ENCODE data around the gene CNOT11.

Gene CNOT11

DNA sequence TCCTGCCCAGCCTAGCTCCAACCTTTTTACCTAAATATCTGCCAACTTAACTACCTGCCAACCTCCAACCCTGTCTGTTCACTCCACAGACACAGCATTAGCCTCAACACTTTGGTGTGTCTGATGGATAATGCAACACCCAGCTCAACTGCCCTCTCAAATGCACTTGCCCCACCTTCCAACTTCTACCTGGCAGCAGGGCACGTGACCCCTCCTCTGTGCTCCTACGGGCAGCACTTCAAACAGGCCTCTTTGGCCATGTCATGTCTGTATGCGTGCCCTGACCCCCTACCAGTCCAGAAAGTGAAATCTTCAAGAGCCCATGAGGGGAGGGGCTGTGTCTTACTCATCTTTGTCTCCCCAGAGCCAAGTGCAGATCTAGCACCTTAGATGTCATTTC, 30.3 kb downstream of the CNOT11 start:
- DNase-seq = no peak

DNA sequence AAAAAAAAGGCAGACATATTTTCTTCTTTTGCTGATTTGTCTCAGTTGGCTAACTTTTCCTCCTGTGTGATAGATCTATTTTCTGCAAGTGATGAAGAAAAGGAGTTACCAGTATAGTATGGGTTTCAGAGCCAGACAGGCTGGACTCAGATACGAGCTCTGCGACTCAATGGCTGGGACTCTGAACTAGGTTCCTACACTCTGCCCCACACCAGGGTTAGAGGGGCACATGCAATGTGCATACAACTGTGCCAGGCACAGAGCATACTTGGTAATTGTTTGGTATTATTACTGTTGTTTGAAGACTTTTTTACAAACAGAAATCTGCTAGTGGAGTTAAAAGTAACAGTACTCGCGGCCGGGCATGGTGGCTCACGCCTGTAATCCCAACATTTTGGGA, 34.0 kb downstream of the CNOT11 start:
- no peak for DNase-seq

DNA sequence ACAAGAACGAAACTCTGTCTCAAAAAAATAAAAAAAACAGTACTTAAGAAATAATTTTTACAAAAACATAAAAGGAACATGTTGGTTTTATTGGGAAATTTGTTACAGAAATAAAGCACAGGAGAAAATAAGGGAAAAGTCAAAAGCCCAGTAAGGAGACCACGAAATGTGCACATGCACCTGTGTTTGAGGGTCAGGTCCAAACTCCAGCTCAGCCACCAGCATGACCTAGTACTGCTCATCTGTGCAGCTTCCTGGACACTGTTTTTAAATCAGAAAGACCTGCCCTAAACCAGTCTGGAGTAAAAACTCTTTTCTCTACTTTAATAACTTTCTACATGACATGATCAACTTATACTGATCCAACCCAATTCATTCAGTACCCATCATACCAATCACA, 34.6 kb downstream of the CNOT11 start:
- DNase-seq = no peak

DNA sequence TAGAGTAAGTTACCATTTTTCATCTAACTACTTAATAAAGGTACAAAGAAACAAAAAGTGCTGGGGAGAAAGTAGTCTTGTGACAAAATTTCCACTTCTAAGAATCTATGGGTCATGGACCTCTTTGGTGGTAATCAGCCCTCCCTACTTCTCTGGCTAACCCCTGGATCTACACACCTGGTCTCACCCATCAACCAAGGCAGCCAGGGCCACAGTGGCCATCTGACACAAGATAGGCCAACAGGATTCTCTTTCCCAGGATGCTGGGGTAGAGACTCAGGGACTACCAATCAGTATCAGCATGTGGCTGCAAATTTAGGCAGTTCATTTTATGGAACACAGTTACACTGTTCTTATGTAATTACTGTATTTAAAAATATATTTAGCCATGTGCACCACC, 38.0 kb downstream of the CNOT11 start:
- DNase-seq = no peak

DNA sequence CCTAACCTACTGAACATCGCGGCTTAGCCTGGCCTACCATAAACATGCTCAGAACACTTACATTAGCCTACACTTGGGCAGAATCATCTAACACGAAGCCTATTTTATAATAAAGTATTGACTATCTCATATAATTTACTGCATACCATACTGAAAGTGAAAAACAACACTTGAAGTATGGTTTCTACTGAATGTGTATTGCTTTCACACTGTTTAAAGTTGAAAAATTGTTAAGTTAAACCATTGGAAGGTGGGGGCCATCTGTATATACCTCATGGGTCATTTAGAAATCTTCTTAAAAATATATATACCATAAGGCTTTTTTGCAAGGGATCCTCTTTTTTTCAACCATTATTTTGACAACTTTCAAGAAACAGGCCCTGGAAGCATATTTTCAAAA, 39.3 kb downstream of the CNOT11 start:
- no peak for DNase-seq

DNA sequence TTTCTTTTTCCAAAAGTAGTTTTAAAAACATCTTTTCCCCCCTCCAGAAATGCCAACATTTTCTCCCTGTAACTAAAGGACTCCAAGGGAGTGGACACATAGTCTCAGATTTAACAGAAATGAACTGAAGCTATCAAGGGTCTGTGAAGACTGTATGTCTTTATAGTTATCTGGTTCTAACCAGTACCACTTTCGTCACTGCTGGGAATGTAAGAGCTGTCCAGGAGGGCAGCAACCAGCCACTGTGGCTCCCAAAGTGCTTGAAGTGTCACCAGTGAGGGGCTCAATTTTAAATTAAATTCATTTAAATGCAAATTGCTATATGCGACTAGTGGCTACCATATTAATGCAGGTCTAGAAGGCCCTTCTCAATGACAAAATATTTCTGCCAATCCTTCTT, 40.9 kb downstream of the CNOT11 start:
- DNase-seq = no peak

DNA sequence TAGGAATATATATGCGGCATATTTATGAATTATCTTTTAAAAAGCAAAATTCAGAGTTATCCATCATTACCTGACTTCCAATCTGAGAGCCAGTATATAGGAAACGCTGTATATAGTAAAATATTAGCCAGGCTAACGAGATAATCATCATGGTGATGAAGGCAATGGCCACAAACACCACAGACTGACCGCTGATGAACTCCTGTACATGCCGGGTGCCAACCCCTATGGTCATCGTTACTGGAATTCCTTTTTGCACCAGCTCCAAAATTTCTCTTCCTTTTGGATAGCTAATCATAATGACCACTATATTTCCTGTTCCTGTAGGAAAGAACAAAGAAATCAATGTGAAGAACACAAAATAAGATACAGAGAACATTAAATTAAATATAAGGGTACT, 42.2 kb downstream of the CNOT11 start:
- DNase-seq = no peak

DNA sequence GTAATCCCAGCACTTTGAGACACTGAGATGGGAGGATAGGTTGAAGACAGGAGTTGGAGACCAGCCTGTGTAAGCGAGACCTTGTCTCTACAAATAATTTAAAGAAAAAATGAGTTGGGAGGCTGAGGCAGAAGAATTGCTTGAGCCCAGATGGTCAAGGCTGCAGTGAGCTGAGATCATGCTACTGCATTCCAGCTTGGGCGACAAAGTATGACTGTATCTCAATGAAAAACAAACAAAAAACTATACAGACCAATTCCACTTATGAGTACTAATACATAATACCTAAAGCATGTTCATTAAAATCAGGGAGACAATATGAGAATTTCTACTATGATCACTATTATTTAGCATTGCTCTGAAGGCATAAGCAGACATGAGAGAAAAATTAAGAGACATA, 43.2 kb downstream of the CNOT11 start:
- no peak for DNase-seq

DNA sequence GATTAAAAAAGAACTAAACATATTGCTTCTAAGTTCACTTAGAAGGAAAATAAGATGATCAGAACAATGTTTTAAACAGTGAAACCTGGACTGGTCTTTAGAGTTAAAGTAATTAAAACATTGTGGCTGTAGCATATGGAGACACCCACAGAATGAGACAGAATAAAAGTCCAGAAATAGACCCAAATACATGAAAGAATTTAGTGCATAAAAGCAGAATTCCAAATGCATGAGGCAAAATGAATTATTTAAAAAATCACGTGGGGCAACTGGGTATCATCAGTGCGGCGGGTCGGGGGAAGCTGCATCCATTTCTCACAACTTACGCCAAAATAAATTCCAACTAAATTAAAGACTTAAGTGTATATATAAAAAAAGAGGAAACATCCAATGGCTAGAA, 43.7 kb downstream of the CNOT11 start:
- no peak for DNase-seq

DNA sequence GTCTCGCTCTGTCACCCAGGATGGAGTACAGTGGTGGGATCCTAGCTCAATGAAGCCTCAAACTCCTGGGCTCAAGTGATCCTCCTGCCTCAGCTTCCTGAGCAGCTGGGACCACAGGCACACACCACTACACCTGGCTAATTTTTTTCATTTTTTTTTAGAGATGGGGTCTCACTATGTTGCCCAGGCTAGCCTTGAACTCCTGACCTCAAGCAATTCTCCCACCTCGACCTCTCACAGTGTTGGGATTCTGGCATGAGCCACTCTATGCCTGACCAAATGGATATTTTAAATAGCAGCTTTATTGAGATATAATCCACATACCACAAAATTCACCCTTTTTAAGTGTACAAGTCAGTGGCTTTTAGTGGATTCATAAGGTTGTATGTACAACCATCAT, 44.7 kb downstream of the CNOT11 start:
- no peak for DNase-seq

DNA sequence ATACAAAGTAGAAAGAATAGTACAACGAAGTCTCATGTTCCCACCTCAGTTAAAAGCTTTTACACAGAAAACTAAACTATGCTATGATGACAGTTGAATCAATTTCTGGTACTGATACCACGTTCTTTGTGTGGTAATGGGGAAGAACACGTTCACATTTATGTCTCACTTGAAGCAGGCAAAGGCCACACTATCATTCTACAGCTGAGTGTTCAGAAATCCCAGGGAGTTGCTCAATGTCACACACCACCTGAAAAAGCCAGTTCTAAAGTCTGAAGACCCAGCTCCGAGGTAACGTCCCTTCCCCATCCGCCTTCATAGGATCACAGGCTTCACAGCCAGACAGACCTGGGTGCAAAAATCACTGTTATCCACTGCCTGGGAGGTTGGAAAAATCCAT, 46.9 kb downstream of the CNOT11 start:
- no peak for DNase-seq

DNA sequence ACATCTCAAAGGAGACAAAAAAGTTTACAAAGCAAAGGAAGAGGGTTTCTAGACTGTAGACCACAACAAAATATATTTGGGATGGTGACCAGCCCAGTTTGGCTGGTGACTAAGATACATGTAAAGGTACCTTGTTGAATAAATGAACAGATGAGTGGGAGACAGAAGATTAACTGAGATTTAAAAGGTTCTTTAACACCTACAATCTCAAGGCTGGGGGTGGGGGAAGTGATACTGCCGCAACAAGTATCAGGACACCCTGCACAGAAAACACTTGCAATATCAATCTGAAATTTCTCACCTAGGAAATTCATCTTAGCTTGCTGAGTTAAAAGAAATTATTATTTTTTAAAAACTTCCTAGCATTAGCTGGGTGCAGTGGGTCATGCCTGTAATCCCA, 47.5 kb downstream of the CNOT11 start:
- no peak for DNase-seq

DNA sequence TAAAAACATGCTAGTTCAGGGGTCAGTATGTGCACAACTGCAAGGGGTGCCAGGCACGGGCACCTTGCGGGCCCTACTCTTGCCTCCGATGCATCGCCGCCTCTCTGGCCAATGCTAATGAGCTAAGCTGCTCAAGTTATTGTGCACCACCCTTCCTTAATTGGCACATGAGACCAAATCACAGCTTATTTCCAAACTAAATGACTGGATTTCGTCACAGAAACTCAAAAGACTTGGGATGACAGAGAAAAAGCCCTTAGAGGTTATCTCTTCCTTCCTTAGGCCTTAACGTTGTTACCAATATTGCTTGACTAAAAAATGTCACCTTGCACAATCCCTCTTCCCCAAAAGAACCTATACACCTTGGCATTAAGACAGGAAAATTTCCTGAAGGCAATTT, 48.1 kb downstream of the CNOT11 start:
- DNase-seq = no peak

DNA sequence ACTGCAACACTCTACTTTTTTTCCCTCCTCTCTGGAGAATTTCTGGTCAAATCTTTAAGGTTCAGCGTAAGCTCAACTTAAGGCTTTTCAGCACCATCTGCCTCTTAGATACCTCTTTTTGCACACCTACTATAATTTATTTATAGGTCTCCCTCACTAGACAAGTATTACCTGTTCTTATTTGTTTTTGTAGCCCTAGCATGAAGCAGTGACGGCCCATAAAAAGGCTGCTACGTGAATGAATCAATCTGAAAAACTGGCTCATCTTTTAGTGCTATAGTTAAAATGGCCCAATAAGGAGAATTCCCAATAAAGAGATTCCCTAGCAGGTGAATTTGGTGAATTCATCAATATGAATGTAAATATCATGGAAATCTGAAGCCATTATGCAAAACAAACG, 49.3 kb downstream of the CNOT11 start:
- no peak for DNase-seq

DNA sequence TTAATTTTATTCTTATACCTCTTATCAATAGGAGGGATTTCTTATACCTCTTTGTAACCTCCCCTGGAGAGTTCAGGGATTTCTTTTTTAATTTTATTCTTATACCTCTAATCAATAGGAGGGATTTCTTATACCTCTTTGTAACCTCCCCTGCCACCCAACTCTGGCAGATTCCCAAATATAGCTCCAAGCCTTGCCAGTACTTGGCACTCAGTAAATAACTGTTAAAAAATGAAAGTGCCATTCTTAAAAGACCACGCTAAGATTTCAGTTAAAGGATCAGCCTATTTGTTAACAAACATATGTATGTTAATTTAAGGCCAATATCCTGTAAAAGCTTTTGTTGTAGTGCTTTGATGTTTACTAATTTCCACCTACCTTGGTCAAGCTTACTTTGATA, 51.0 kb downstream of the CNOT11 start:
- DNase-seq = no peak

DNA sequence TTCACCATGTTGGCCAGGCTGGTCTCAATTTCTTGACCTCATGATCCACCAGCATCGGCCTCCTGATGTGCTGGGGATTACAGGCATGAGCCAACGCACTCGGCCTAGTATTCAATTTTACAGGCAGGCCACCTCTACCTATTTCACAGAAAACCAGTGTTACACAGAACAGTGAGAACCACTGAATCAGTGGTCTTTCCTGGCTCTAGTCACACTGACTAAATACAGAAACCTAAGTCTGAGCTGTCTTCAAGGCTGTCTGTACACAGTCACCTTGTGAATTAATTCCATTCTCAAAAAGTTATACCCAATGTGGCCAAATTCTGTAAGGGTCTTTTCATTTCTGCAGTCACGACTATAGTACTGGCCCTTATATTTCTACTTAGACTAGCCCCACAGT, 52.3 kb downstream of the CNOT11 start:
- no peak for DNase-seq

DNA sequence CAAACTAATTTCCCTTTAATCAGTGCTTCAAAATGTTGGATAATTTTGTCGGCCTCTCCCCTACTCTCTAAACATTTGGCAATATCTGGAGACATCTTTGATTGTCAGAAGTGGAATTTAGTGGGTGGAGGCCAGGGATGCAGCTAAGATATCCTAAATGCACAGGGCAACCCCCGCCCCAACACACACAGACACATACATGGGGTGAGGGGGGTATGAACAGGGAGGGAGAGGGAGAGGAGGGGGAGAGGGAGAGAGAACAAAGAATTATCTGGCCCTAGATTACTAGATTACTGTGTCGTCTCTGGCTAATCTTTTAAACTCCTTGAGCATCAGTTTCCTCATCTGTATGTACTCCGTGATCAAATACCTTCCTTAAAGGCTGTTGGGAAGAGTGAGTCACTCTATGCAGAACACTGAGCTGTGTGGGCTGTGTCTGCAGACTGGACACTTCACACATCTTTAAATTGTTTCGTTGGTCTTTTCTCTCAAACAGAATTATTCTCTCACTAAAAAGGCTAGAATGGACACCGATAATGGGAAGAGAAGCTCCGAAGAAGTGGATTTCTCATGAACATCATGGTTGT, 52.9 kb downstream of the CNOT11 start:
- DNase-seq = no peak

DNA sequence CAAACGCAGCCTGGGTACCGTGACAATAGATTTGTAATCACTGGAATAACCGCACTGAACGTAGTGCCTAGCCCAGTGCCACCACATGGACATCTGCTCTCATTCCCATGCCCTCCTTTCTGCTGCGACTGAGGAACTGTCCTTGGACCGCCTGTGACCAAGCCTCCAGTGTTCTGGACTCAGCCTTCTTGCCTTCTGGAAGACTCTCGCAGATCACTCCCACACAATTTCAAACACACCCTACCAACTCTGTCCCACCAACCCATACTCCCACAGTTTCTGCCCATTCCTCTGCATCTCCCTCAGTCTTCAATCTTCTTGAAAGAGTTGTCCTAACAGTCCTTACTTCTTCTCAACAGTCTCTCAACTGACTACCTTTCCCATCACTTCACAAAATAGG, 53.7 kb downstream of the CNOT11 start:
- DNase-seq = no peak

DNA sequence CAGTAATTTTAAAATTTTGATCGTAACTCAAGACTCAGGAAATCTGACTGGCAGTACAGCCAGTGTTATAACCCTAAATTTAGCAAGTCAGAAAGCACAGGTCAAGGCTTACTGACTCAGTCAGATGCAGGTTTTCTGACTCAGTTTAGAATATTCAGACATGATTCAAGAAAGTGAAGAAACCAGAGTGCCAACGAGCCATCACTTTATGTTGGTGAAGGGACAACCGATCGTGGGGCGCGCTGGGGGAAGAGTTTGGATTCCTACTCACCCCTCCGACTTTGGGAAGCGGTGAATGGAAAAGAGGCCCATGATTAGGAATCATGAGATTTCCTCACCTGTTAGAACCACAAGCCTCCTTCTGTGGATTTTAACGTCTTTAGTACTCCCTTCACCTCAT, 54.8 kb downstream of the CNOT11 start:
- no peak for DNase-seq

DNA sequence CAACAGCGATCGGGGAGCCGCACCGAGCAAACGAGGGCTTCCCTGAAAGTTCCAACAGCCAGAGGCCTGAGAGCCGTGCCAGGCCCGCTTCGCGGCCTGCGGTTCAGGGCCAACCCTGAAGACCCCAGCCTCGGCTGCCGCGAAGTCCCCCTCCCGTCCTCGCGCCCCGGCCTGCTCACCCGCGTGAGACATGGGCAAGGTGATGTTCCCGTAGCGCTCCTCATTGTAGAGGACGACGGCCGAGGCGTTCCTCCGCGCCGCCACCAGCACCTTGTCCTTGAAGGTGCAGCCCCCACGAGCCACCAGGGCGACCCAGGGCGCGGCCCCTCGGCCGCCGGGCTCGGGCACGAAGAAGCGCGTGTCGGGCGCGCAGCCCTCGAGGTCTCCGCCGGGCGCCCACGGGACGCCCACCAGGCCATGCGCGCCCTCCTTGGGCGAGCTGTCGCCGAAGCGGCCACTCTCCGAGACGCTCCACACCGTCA, 55.3 kb downstream of the CNOT11 start:
- no peak for DNase-seq

DNA sequence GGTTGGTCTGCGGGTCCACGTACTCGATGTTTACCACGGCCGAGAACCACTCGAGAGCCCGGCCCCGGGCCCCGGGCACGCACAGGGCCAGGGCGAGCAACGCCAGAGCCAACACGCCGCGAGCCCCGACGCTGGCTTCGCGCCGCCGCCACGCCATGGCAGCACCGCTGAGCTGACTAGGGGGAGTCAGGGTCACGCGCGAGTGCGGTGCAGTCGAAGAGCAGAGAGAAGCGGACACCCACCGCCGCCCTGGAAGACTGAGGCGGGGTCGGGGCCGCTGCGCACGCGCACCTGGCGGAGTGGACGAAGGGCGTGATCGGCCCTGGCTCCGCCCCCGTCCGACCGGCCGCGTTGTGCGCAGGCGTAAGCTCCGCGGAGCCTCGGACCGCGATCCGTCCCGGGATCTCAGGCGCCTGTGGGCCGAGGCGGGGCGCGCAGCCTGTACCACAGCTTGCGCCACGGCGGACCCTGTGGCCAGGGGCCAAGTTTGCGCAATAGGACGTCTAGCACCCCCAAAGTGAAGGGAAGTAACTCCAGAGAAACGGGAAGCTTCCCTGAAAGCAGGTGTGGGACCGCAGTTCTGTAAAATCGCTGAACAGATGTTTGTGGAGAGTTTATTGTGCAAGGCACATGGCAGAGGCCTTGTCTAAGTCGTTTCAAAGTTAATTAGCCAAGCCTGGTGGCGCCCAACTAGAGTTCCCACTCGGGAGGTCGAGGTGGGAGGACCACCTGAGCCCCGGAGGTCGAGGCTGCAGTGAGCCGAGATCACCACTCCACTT, 55.9 kb downstream of the CNOT11 start, which contains the start of gene RNF149:
RNF149 (minus strand) TSS at position 270 of the 779 bp plus-strand sequence; CDS start at position 157, 113 bp downstream.
- DNase-seq = peak; percentile 78

DNA sequence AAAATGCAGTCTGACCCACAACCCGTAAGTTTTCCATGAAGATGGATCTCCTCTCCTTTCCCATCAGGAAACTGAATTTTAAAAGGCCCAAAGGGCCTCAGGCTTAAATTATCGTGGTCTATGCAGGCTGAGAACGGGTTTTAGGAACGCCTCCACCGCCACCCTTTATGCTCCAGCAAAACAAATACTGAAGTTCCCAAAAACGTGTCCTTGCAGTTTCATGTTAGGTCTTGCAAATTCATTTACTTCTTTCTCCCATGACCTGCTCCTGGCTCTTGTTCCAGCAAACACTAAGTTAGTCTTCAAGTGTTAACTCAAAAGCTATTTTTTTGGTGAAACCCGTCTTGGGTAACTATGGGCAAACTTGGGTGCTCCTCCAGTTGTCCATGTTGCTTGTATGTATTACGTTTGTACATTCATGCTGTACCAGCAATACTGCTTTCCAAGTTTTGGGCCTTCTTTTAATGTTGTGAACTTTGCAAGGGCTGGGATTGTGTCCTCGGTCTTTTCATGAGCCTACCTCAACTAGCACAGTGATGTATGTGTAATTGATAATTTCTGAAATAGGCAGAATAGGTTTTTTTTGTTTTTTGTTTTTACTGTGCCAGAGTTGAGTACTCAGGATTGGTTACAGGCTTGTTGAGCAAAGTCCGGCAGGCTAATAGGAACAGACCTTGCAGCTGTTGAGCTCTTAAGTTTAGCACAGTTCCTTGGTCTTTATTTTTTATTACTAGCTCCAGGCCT, 57.6 kb downstream of the CNOT11 start:
- no peak for DNase-seq

DNA sequence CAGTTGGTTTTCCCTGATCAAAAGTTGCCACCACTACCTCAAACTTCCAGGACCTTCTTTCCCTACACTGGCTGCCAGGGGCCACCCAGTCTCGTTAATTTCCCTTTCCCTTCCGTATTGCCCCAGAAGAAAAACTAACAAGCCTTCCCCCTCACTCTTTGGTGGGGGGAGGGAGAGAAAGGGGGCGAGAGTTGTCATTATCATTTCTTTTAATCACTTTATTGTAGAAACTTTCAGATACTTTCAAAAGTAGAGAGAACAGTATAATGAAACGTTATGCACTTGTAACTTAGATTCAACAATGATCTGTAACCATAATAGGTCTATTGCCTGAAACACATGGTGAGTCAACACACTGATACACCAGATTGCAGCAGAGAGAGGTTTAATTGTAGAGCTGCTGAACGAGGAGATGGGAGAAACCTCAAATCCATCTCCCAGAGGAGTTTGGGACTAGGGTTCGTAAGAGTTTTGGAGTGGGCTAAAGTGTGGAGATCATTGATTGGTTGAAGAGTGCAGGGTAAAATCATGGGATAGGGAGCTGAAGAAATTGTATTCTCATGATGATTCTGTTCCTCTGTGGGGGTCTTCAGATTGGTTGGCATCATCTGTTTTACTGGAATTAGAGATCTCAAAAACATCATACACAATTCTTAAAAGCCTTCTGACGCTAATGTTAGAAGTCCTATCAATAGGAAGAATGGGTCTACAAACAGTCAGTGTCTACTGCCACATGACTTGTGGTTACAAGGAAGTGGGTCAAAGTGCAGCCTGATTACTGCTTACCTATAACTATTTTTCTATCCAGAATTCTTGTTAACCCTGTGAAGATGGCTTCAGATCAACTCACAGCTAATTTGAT, 58.4 kb downstream of the CNOT11 start:
- no peak for DNase-seq
